WTC11 (cell line): ENCODE measurements around the gene FOXRED1.

Source experiments
- CBFB ChIP-seq: sonication (generic); formaldehyde crosslinking; IDR thresholded peaks from 2 replicates; pipeline ENCODE4 v1.8.1; 2022; ENCODE audit warnings: mild to moderate bottlenecking, low read depth, missing genetic modification reagents
- CTCF ChIP-seq: fragments of 200-600 bp; IDR thresholded peaks from 2 replicates; pipeline ENCODE4 v1.8.0; 2022; ENCODE audit warnings: antibody characterized with exemption
- HMGA2 ChIP-seq: fragments of 250-450 bp; sonication (Bioruptor Pico); IDR thresholded peaks from 2 replicates; pipeline ENCODE4 v1.4.0; 2021; ENCODE audit warnings: mild to moderate bottlenecking, moderate library complexity
- NR3C1 ChIP-seq: sonication (generic); formaldehyde crosslinking; conservative IDR thresholded peaks from 2 replicates; pipeline ENCODE4 v1.8.1; 2023; ENCODE audit warnings: low read depth, mild to moderate bottlenecking, missing genetic modification reagents
- TCF7 ChIP-seq: sonication (generic); formaldehyde crosslinking; IDR thresholded peaks from 2 replicates; pipeline ENCODE4 v1.8.0; 2022; ENCODE audit warnings: mild to moderate bottlenecking, low read depth, missing genetic modification reagents, moderate library complexity
- ZBTB43 ChIP-seq: sonication (generic); formaldehyde crosslinking; IDR thresholded peaks from 2 replicates; pipeline ENCODE4 v1.8.1; 2023; ENCODE audit warnings: mild to moderate bottlenecking, missing genetic modification reagents
- TF ChIP-seq, protein P1 (sequence below): sonication (generic); formaldehyde crosslinking; IDR thresholded peaks from 2 replicates; pipeline ENCODE4 v1.8.0; 2023; ENCODE audit warnings: missing genetic modification reagents, mild to moderate bottlenecking, borderline replicate concordance
- TF ChIP-seq, protein P2 (sequence below): sonication (generic); formaldehyde crosslinking; IDR thresholded peaks from 2 replicates; pipeline ENCODE4 v1.8.0; 2022; ENCODE audit warnings: mild to moderate bottlenecking, missing genetic modification reagents

- TF ChIP-seq, protein P1, sequence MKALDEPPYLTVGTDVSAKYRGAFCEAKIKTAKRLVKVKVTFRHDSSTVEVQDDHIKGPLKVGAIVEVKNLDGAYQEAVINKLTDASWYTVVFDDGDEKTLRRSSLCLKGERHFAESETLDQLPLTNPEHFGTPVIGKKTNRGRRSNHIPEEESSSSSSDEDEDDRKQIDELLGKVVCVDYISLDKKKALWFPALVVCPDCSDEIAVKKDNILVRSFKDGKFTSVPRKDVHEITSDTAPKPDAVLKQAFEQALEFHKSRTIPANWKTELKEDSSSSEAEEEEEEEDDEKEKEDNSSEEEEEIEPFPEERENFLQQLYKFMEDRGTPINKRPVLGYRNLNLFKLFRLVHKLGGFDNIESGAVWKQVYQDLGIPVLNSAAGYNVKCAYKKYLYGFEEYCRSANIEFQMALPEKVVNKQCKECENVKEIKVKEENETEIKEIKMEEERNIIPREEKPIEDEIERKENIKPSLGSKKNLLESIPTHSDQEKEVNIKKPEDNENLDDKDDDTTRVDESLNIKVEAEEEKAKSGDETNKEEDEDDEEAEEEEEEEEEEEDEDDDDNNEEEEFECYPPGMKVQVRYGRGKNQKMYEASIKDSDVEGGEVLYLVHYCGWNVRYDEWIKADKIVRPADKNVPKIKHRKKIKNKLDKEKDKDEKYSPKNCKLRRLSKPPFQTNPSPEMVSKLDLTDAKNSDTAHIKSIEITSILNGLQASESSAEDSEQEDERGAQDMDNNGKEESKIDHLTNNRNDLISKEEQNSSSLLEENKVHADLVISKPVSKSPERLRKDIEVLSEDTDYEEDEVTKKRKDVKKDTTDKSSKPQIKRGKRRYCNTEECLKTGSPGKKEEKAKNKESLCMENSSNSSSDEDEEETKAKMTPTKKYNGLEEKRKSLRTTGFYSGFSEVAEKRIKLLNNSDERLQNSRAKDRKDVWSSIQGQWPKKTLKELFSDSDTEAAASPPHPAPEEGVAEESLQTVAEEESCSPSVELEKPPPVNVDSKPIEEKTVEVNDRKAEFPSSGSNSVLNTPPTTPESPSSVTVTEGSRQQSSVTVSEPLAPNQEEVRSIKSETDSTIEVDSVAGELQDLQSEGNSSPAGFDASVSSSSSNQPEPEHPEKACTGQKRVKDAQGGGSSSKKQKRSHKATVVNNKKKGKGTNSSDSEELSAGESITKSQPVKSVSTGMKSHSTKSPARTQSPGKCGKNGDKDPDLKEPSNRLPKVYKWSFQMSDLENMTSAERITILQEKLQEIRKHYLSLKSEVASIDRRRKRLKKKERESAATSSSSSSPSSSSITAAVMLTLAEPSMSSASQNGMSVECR = no peak
- TF ChIP-seq CBFB (CRISPR knock-in tag) (no peak), ZBTB43 (no peak), HMGA2 (CRISPR knock-in tag) (no peak), NR3C1 (CRISPR knock-in tag) (no peak), TCF7 (CRISPR knock-in tag) (no peak), CTCF (no peak)
- TF ChIP-seq, protein P2, sequence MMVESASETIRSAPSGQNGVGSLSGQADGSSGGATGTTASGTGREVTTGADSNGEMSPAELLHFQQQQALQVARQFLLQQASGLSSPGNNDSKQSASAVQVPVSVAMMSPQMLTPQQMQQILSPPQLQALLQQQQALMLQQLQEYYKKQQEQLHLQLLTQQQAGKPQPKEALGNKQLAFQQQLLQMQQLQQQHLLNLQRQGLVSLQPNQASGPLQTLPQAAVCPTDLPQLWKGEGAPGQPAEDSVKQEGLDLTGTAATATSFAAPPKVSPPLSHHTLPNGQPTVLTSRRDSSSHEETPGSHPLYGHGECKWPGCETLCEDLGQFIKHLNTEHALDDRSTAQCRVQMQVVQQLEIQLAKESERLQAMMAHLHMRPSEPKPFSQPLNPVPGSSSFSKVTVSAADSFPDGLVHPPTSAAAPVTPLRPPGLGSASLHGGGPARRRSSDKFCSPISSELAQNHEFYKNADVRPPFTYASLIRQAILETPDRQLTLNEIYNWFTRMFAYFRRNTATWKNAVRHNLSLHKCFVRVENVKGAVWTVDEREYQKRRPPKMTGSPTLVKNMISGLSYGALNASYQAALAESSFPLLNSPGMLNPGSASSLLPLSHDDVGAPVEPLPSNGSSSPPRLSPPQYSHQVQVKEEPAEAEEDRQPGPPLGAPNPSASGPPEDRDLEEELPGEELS (CRISPR knock-in tag) = no peak
Measured at GRCh38 chr11:126317432-126317755, 48.4 kb downstream of the FOXRED1 start.
